Measurements from ENCODE around the gene ACSBG1.

ACSBG1 gene

DNA sequence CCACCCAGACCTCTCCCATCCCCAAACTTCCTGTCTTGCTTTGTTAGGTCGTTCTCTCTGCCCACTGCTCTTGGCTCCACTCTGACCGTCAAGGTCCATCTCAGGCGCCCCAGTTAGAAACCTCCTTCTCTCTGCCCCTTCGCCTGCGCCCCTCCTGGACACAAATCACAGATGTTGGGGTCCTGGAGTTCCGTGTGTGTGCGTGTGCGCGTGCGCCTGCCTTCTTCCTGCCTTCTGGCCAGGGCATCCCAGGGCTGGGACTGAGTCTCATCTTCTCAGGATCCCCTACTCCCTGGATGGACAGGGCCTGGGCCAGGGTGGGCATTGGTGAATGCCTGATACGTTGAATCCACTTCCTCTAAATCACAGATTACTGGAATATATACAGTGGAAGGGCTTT is 869 bp downstream of the ACSBG1 start:
- no peak overlapping the region for H3K9ac ChIP-seq (ENCODE audit: low read length)

DNA sequence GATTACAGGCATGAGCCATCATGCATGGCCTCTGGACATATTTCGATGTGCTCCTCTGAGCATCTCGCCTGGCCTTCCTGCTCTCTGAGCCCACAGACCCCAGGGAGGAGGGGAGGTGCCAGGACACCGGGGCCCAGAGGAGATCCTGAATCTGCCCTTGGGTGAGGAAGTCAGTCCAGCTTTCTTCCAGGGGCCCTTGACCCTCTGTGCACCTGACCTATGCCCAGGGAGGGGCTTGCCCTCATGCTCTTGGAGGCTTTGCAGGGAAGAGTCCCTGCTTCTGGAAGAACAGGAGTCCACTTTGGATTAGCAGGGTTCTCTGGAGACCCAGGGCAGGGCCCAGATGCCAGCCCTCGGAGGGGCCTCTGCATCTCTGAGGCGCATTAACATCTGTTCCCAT is 1.4 kb downstream of the ACSBG1 start:
- Histone ChIP-seq H3K9ac (ENCODE audit: low read length) (no peak overlapping the region), H3K27ac (ENCODE audit: low read length) (no peak overlapping the region), H3K36me3 (ENCODE audit: control insufficient read depth, low read depth, low read length) (no peaks in the 10 kb centered on the region), H3K27me3 (ENCODE audit: control insufficient read depth, insufficient read depth, low read length) (no peaks in the 10 kb centered on the region), H3K4me1 (ENCODE audit: control insufficient read depth, low read depth, low read length) (peaks cover 11% of the 10 kb centered on the region), H3K4me3 (ENCODE audit: low read length) (no peak overlapping the region), H3K9me3 (ENCODE audit: control insufficient read depth, low read depth, low read length) (no peaks in the 10 kb centered on the region)

More for the DNA sequence above, 869 bp downstream of the ACSBG1 start:
- no peak overlapping the region for H3K27ac ChIP-seq (ENCODE audit: low read length)
- no peaks in the 10 kb centered on the region for H3K27me3 ChIP-seq (ENCODE audit: control insufficient read depth, insufficient read depth, low read length)
- no peaks in the 10 kb centered on the region for H3K36me3 ChIP-seq (ENCODE audit: control insufficient read depth, low read depth, low read length)
- no peaks in the 10 kb centered on the region for H3K9me3 ChIP-seq (ENCODE audit: control insufficient read depth, low read depth, low read length)
- H3K4me3 ChIP-seq (ENCODE audit: low read length): no peak overlapping the region
- peaks cover 11% of the 10 kb centered on the region for H3K4me1 ChIP-seq (ENCODE audit: control insufficient read depth, low read depth, low read length)

DNA sequence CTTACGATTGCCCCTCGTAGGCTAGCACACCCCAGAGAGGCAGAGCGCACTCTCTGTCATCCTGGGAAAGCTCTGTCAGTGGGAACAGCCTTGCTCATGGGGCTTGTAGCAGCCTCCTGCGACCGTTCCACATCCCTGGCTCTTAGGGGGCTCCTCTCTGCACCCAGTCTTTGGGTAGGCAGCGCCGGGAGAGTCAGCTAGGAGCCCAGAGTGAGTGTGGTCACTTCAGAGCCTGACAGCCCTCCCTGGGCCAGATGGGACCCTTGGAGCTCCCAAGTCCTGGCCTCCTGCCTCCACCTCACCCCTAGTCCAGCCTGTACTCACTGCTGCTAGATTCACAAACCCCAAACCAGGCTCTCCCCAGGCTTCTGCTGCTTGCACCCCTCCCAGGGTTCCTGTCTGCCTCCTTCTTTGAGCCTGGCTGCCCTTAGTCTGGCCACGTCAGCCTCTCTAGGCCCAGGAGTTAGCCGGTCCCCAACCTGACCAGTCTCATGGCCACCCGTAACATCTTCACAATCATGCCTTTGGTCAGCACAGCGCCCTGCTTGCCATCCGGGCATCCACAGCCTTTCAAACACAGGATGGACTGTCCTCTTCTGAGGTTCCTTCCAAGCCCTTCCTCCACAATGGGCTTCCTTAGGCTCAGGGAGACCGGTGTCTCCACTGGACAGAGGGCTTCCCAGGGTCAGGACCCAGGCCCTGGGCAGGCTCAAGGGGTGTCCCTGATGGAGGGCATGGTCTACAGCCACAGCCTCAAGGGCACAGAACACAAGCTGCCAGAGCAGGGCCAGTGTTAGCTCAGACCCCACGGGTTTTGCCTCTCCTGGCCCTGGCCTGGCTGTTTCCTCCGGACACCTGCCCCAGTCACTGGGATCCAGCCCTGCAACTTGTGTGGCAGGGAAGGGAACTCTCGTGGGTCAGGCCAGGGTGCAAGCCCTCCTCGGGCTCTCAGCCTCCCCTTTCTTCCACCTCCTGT is 4.6 kb downstream of the ACSBG1 start:
- Histone ChIP-seq H3K9ac (ENCODE audit: low read length) (no peak overlapping the region), H3K9me3 (ENCODE audit: control insufficient read depth, low read depth, low read length) (no peaks in the 10 kb centered on the region), H3K27ac (ENCODE audit: low read length) (no peak overlapping the region), H3K4me1 (ENCODE audit: control insufficient read depth, low read depth, low read length) (peaks cover 3% of the 10 kb centered on the region), H3K4me3 (ENCODE audit: low read length) (no peak overlapping the region), H3K27me3 (ENCODE audit: control insufficient read depth, insufficient read depth, low read length) (no peaks in the 10 kb centered on the region), H3K36me3 (ENCODE audit: control insufficient read depth, low read depth, low read length) (no peaks in the 10 kb centered on the region)

DNA sequence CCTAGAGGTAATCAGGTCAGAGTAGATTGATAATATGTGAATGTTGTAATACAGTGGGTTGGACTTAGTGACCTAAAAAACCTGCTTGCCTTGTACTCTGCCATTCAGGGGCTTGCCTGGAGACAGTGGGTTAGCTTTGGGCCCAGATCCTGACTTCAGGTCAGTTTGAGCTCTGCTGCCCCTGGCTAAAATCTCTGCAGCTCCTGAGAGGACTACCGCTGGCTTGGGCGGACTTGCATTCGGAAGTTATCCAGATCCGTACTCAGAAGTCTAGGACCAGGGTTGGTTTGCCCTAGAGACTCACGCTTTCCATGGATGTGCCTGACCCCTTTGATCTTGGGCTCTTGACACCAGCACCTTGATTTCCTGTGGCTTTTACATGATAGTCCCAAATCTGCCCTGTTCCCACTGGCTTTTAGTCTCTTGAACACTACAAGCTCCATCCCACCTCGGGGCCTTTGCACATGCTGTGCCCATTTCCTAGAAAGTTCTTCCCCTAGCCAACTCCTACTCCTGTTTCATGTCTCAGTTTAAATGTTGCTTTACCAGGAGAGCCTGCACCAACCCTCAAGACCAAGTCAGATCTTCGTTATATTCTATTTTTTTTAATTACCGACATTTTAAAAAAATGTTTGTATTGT is 5.9 kb downstream of the ACSBG1 start:
- Histone ChIP-seq H3K4me1 (ENCODE audit: control insufficient read depth, low read depth, low read length) (no peaks in the 10 kb centered on the region), H3K27ac (ENCODE audit: low read length) (no peak overlapping the region), H3K36me3 (ENCODE audit: control insufficient read depth, low read depth, low read length) (no peaks in the 10 kb centered on the region), H3K9me3 (ENCODE audit: control insufficient read depth, low read depth, low read length) (no peaks in the 10 kb centered on the region), H3K27me3 (ENCODE audit: control insufficient read depth, insufficient read depth, low read length) (no peaks in the 10 kb centered on the region), H3K9ac (ENCODE audit: low read length) (no peak overlapping the region), H3K4me3 (ENCODE audit: low read length) (no peak overlapping the region)

DNA sequence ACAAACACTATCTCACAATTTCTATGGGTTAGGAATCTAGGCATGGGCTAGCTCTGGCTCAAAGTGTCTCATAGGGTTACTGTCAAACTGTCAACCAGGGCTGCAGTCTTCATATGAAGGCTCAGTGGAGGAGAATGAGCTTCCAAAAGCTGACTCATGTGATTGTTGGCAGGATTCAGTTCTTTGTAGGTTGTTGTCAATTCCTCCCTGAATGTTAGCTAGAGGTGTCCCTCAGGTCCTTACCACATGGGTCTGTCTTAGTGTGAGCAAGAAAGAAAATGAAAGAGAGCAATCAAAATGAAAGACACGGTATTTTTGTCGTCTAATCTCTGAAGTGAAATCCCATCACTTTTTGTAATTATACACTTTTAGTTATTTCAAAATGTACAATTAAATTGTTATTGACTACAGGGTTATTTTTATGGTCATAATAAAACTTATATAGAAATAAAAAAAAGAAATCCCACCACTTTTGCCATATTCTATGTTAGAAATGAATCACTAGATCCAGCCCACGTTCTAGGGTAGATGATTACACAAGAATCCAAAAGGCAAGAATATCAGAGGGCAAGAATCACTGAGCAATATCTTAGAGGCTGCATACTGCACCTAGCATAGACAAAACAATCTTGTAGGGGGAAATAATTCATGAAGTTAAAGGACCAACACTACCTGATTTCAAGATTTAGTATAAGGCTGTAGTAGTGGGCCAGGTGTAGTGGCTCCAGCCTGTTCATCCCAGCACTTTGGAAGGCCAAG is 8.4 kb downstream of the ACSBG1 start:
- H3K4me1 ChIP-seq (ENCODE audit: control insufficient read depth, low read depth, low read length): no peaks in the 10 kb centered on the region
- H3K27me3 ChIP-seq (ENCODE audit: control insufficient read depth, insufficient read depth, low read length): no peaks in the 10 kb centered on the region
- no peak overlapping the region for H3K9ac ChIP-seq (ENCODE audit: low read length)
- no peak overlapping the region for H3K4me3 ChIP-seq (ENCODE audit: low read length)
- no peaks in the 10 kb centered on the region for H3K9me3 ChIP-seq (ENCODE audit: control insufficient read depth, low read depth, low read length)
- H3K36me3 ChIP-seq (ENCODE audit: control insufficient read depth, low read depth, low read length): no peaks in the 10 kb centered on the region
- H3K27ac ChIP-seq (ENCODE audit: low read length): no peak overlapping the region

DNA sequence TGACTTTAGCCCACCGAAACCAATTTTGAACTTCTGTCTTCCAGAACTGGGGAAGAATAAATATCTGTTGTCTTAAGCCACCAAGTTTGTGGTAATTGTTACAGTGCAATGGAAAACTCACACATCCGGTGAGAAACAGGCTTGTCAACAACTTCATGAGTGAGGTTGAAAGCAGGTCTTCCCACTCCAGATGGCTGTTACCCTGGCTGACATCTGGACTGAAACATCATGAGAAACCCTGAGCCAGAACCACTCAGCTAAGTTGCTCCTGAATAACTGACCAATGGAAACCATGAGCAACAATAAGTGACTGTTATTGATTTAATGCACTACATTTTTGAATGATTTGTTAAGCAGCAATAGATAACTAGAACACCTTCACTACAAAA is 10.3 kb downstream of the ACSBG1 start:
- Histone ChIP-seq H3K27me3 (ENCODE audit: control insufficient read depth, insufficient read depth, low read length) (no peaks in the 10 kb centered on the region), H3K36me3 (ENCODE audit: control insufficient read depth, low read depth, low read length) (no peaks in the 10 kb centered on the region), H3K4me1 (ENCODE audit: control insufficient read depth, low read depth, low read length) (no peaks in the 10 kb centered on the region)

DNA sequence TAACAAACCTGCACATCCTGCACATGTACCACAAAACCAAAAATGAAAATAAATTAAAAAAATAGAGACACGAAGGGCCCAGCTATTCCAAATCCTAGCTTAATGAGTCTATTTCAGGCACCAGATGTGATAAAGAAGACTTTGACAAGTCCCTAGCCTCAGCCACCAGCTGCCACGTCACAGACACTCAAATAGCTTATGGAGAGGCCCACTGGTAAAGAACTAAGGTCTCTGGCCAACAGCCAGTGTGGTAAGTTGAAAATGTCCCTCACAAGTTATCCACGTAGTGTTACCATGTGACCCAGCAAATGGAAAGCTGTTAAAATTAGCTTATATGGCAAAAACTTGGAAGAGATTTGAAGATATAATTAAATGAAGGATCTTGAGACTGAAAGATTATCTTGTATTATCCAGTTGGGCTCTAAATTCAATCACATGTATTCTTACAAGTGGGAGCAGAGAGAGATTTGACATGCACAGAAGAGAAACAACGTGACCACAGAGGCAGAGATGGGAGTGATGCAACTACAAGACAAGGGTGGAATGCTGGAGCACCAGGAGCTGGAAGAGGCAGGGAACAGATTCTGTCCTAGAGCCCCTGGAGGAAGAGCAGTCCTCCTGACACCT is 10.9 kb downstream of the ACSBG1 start:
- no peaks in the 10 kb centered on the region for H3K36me3 ChIP-seq (ENCODE audit: control insufficient read depth, low read depth, low read length)
- no peak overlapping the region for H3K9ac ChIP-seq (ENCODE audit: low read length)
- no peaks in the 10 kb centered on the region for H3K9me3 ChIP-seq (ENCODE audit: control insufficient read depth, low read depth, low read length)
- no peaks in the 10 kb centered on the region for H3K4me1 ChIP-seq (ENCODE audit: control insufficient read depth, low read depth, low read length)
- H3K27me3 ChIP-seq (ENCODE audit: control insufficient read depth, insufficient read depth, low read length): no peaks in the 10 kb centered on the region
- H3K27ac ChIP-seq (ENCODE audit: low read length): no peak overlapping the region
- no peak overlapping the region for H3K4me3 ChIP-seq (ENCODE audit: low read length)

More for the DNA sequence above, 10.3 kb downstream of the ACSBG1 start:
- Histone ChIP-seq H3K4me3 (ENCODE audit: low read length) (no peak overlapping the region), H3K9me3 (ENCODE audit: control insufficient read depth, low read depth, low read length) (no peaks in the 10 kb centered on the region), H3K9ac (ENCODE audit: low read length) (no peak overlapping the region), H3K27ac (ENCODE audit: low read length) (no peak overlapping the region)

DNA sequence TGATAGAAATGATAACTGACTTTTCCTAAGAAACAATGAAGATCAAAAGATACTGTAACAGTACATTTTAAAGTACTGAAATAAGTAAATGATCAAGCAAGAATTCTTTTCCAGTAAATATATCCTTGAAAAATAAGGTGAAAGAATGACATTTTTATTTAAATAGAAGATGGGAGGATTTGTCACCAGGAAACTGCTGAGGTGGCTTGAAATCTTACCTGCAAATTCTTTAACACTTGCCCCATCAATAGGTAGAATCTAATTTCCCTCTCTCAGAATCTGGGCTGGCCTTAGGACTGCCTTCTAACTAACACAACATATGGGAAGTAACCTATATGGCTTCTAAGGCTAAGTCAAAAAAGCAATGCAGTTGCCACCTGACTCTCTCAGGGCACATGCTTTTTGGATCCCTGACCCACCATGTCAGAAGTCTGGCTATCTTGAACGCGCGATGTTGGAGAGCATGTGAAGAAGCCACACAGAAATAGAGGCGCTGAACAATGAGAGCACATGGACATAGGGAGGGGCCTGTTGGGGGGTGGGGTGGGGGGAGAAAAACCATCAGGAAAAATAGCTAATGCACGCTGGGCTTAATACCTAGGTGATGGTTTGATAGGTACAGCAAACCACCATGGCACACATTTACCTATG is 11.5 kb downstream of the ACSBG1 start:
- H3K36me3 ChIP-seq (ENCODE audit: control insufficient read depth, low read depth, low read length): no peaks in the 10 kb centered on the region
- no peaks in the 10 kb centered on the region for H3K9me3 ChIP-seq (ENCODE audit: control insufficient read depth, low read depth, low read length)
- H3K9ac ChIP-seq (ENCODE audit: low read length): no peak overlapping the region
- no peak overlapping the region for H3K27ac ChIP-seq (ENCODE audit: low read length)
- no peaks in the 10 kb centered on the region for H3K4me1 ChIP-seq (ENCODE audit: control insufficient read depth, low read depth, low read length)
- no peaks in the 10 kb centered on the region for H3K27me3 ChIP-seq (ENCODE audit: control insufficient read depth, insufficient read depth, low read length)
- H3K4me3 ChIP-seq (ENCODE audit: low read length): no peak overlapping the region

DNA sequence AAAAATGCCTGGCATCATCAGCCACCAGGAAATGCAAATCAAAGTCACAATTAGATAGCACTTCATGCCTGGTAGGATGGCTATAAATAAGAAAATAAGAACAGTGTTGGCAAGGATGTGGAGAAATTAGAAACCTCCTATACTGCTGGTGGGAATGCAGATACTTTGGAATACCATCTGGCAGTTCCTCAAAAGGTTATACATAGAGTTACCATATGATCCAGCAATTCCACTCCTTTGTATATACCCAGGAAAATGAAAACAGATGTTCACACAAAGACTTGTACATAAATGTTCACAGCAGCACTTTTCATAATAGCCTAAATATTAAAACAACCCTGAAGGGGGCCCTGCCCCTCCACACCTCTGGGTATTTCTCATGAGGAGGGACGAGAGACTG is 13.7 kb downstream of the ACSBG1 start:
- Histone ChIP-seq H3K27me3 (ENCODE audit: control insufficient read depth, insufficient read depth, low read length) (no peaks in the 10 kb centered on the region), H3K4me1 (ENCODE audit: control insufficient read depth, low read depth, low read length) (no peaks in the 10 kb centered on the region), H3K36me3 (ENCODE audit: control insufficient read depth, low read depth, low read length) (no peaks in the 10 kb centered on the region), H3K4me3 (ENCODE audit: low read length) (no peak overlapping the region), H3K9ac (ENCODE audit: low read length) (no peak overlapping the region), H3K9me3 (ENCODE audit: control insufficient read depth, low read depth, low read length) (no peaks in the 10 kb centered on the region), H3K27ac (ENCODE audit: low read length) (no peak overlapping the region)

DNA sequence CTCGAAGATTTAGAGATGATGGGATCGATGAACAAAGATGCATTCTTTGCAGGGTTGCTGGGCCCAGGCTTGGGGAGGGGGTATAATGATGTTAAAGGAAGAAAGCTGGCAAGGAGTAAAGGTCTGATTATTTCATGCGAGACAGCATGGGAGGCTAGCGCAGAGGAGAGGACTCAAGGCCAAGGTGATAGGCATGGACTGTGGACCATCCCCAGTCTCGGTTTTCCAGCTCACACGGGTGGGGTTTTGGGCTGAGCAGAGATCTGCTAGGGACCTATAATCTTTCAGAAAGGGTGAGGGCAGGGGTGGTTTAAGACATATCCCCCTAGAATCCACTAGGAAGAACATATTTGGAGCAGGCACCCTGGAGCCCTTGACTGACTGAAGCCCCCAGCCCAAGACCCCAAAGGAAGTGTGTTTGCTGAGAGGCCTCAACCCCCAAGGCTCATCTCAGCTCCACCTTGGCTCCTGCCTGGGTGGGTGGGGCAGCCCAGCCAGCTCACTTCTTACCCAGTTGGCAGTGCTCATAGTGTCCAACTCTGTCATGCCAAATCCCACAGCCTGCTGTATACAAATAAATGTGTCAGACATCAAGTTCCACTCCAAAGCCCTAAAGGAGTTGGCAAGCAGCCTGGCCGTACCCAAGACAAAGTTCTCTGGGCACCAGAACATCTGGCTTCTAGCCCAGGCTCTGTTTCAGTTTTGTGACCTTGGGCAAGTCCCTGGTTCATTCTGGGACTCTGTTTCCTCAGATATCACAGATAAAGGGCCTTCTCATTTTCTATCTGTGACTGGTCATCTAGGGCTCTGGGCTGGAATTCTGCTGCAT is 17.9 kb downstream of the ACSBG1 start:
- no peaks in the 10 kb centered on the region for H3K4me1 ChIP-seq (ENCODE audit: control insufficient read depth, low read depth, low read length)
- no peaks in the 10 kb centered on the region for H3K9me3 ChIP-seq (ENCODE audit: control insufficient read depth, low read depth, low read length)
- no peaks in the 10 kb centered on the region for H3K36me3 ChIP-seq (ENCODE audit: control insufficient read depth, low read depth, low read length)
- H3K4me3 ChIP-seq (ENCODE audit: low read length): no peak overlapping the region
- no peaks in the 10 kb centered on the region for H3K27me3 ChIP-seq (ENCODE audit: control insufficient read depth, insufficient read depth, low read length)
- no peak overlapping the region for H3K27ac ChIP-seq (ENCODE audit: low read length)
- no peak overlapping the region for H3K9ac ChIP-seq (ENCODE audit: low read length)
